A549 (cell line): ENCODE measurements around the gene OR5H14. TPM values are rescaled to one million over a fixed set of nuclear protein-coding genes. Genes with fewer than 3 reads are reported as not detected.

ENCODE experiments used
- ATAC-seq, 2 experiments: fragments of 200-7000 bp in 1 of 2; fragments of >200 bp in 1 of 2; cut with Nextera tagmentation in 1 of 2; cut with Tn5 transposase in 1 of 2; 3 replicates each; pipeline versions ENCODE4 v1.8.0 to v1.9.1; 2018 to 2020; ENCODE audit warnings: mild to moderate bottlenecking in 1 of 2, moderate library complexity in 1 of 2
- CTCF ChIA-PET: fragments of 300-600 bp; sonication (Branson Sonifier 250); formaldehyde crosslinking; extraction: SDS; loops from one replicate; lab custom pipeline; 2021; ENCODE audit warnings: antibody characterized with exemption, inconsistent platforms; lab: Yijun Ruan, JAX
- POLR2A ChIA-PET: fragments of 350-600 bp; formaldehyde crosslinking; extraction: SDS; loops from one replicate; lab custom pipeline; 2021; ENCODE audit warnings: antibody characterized with exemption, inconsistent platforms; lab: Yijun Ruan, JAX
- DNase-seq, 2 experiments: peaks; one replicate each; pipeline versions ENCODE4 v3.0.0 to v3.0.0-alpha.2; 2011 to 2016; ENCODE audit warnings: low read depth in 1 of 2, low spot score in 1 of 2
- FAIRE-seq: peaks from 2 replicates; lab custom pipeline; 2011; peaks lifted over from hg19 to GRCh38; lab: Jason Lieb, UNC
- H3K27ac ChIP-seq, 2 experiments: fragments of >200 bp; sonication (Bioruptor Twin); formaldehyde crosslinking; 3 replicates each; pipeline ENCODE4 v1.5.1; 2016 to 2017
- H3K4me1 ChIP-seq: fragments of >200 bp; sonication (Bioruptor Twin); formaldehyde crosslinking; 3 replicates; pipeline ENCODE4 v1.6.1; 2016
- H3K4me2 ChIP-seq: fragments of >200 bp; sonication (Bioruptor Twin); formaldehyde crosslinking; 3 replicates; pipeline ENCODE4 v1.6.1; 2016
- H3K4me3 ChIP-seq: fragments of >200 bp; sonication (Bioruptor Twin); formaldehyde crosslinking; 3 replicates; pipeline ENCODE4 v1.5.1; 2016
- H3K9me3 ChIP-seq: fragments of >200 bp; sonication (Bioruptor Twin); formaldehyde crosslinking; 3 replicates; pipeline ENCODE4 v1.6.1; 2016
- CHD2 ChIP-seq: fragments of 150-350 bp; IDR thresholded peaks from 2 replicates; pipeline ENCODE4 v1.6.1; 2014; ENCODE audit warnings: low read length; ENCODE audit not compliant: partially characterized antibody
- CTCF ChIP-seq: fragments of >200 bp; sonication (Bioruptor Twin); formaldehyde crosslinking; IDR thresholded peaks from 3 replicates; pipeline ENCODE4 v1.5.1; 2016
- EHF ChIP-seq: fragments of 250-450 bp; sonication (Bioruptor Pico); IDR thresholded peaks from 2 replicates; pipeline ENCODE4 v1.5.0; 2020; ENCODE audit warnings: mild to moderate bottlenecking
- EP300 ChIP-seq, 2 experiments: fragments of >200 bp; sonication (Bioruptor Twin); formaldehyde crosslinking; IDR thresholded peaks; 2 replicates in 1 of 2; 3 replicates in 1 of 2; pipeline ENCODE4 v1.6.1; 2016 to 2017
- FOXS1 ChIP-seq: fragments of 250-450 bp; sonication (Bioruptor Pico); IDR thresholded peaks from 2 replicates; pipeline ENCODE4 v1.5.0; 2020; ENCODE audit warnings: mild to moderate bottlenecking, moderate library complexity
- GATA3 ChIP-seq: IDR thresholded peaks from 2 replicates; pipeline ENCODE4 v1.6.1; 2012; ENCODE audit warnings: borderline replicate concordance
- HMGXB4 ChIP-seq: fragments of 250-450 bp; sonication (Bioruptor Pico); IDR thresholded peaks from 2 replicates; pipeline ENCODE4 v1.5.0; 2021; ENCODE audit warnings: mild to moderate bottlenecking, moderate library complexity, borderline replicate concordance
- JUN ChIP-seq, 2 experiments: fragments of >200 bp; sonication (Bioruptor Twin); formaldehyde crosslinking; IDR thresholded peaks; 2 replicates in 1 of 2; 3 replicates in 1 of 2; pipeline ENCODE4 v1.6.1; 2016 to 2017
- JUNB ChIP-seq: fragments of >200 bp; sonication (Bioruptor Twin); formaldehyde crosslinking; IDR thresholded peaks from 2 replicates; pipeline ENCODE4 v1.6.1; 2016
- KDM1A ChIP-seq: fragments of 200-600 bp; sonication (generic); IDR thresholded peaks from 2 replicates; pipeline ENCODE4 v1.6.1; 2016; ENCODE audit warnings: low read depth, mild to moderate bottlenecking
- MAFK ChIP-seq: fragments of 450-650 bp; IDR thresholded peaks from 2 replicates; pipeline ENCODE4 v1.6.1; 2014; ENCODE audit not compliant: partially characterized antibody
- MYC ChIP-seq: IDR thresholded peaks from 2 replicates; pipeline ENCODE4 v1.6.1; 2012; ENCODE audit warnings: mild to moderate bottlenecking, inconsistent platforms, low read length, improper control_type of control experiment, borderline replicate concordance
- NFE2L2 ChIP-seq: fragments of 150-350 bp; conservative IDR thresholded peaks from 2 replicates; pipeline ENCODE4 v1.6.1; 2014; ENCODE audit warnings: low read length
- PBX3 ChIP-seq: IDR thresholded peaks from 2 replicates; pipeline ENCODE4 v1.6.1; 2012
- POLR2AphosphoS2 ChIP-seq: conservative IDR thresholded peaks from 2 replicates; pipeline ENCODE4 v1.6.1; 2012; ENCODE audit warnings: low read length, improper control_type of control experiment, inconsistent platforms
- RARB ChIP-seq: fragments of 250-450 bp; sonication (Bioruptor Pico); IDR thresholded peaks from 2 replicates; pipeline ENCODE4 v1.8.0; 2021; ENCODE audit warnings: mild to moderate bottlenecking, moderate library complexity
- TFCP2L1 ChIP-seq: fragments of 250-450 bp; sonication (Bioruptor Pico); IDR thresholded peaks from 2 replicates; pipeline ENCODE4 v1.5.0; 2021; ENCODE audit warnings: mild to moderate bottlenecking
- ZNF302 ChIP-seq: fragments of 250-450 bp; sonication (Bioruptor Pico); IDR thresholded peaks from 2 replicates; pipeline ENCODE4 v1.9.0; 2021; ENCODE audit warnings: inconsistent platforms, mild to moderate bottlenecking, moderate library complexity
- WGBS: methylation state at CpG from one replicate; pipeline ENCODE4 v1.1.6; 2017; ENCODE audit errors: missing lambda C conversion rate; 5-methylcytosine and 5-hydroxymethylcytosine counted together
- polyA plus RNA-seq, 4 experiments: library from polyadenylated mRNA; depleted of rRNA in 3 of 4; stranded (reverse); fragments of >200 nt; fragmentation: RNase III in 1 of 4; extraction: RNeasy Plus Mini Kit Qiagen cat#74134 plus additional on column Dnase treatment in 1 of 4; gene quantifications; 2 replicates in 3 of 4; 3 replicates in 1 of 4; pipeline ENCODE4 v1.2.3, GENCODE V29; 2011 to 2017
- TF ChIP-seq, protein P1 (sequence below): fragments of 150-350 bp; IDR thresholded peaks from 2 replicates; pipeline ENCODE4 v1.6.1; 2014; ENCODE audit warnings: low read depth, mild to moderate bottlenecking, low read length
- TF ChIP-seq, protein P2 (sequence below): fragments of 450-650 bp; IDR thresholded peaks from 2 replicates; pipeline ENCODE4 v1.6.1; 2014; ENCODE audit warnings: antibody characterized with exemption
- TF ChIP-seq, protein P3 (sequence below): fragments of 200-600 bp; sonication (generic); IDR thresholded peaks from 2 replicates; pipeline ENCODE4 v1.6.1; 2016; ENCODE audit warnings: antibody characterized with exemption, mild to moderate bottlenecking, moderate library complexity

The OR5H14 gene
- polyA plus RNA-seq, 2 of the 4 experiments (the other 2 are of a cell fraction) = not detected

- TF ChIP-seq ZNF302 (CRISPR knock-in tag) (no peak), RARB (CRISPR knock-in tag) (no peak), POLR2AphosphoS2 (no peak), EHF (CRISPR knock-in tag) (no peak), JUN (IDR thresholded peaks at IDR 0.05) (no peak), PBX3 (no peak), JUNB (no peak)
- TF ChIP-seq, all 56 proteins: peak for 0
- Histone ChIP-seq H3K9me3 (no peaks in the 10 kb centered on the region), H3K4me2 (no peak overlapping the region), H3K4me3 (no peak overlapping the region), H3K27ac (no peak overlapping the region), H3K4me1 (no peaks in the 10 kb centered on the region)
- DNase-seq = no peak
- CTCF ChIA-PET = no interaction called here
- no peak for ATAC-seq
- POLR2A ChIA-PET = no interaction called here
- 1% methylated on average over 4 of the region's 4 CpGs for WGBS
- no peak for FAIRE-seq
These were observed 37.3 kb upstream of the OR5H14 start for GRCh38 chr3:98109807-98110549.

DNA sequence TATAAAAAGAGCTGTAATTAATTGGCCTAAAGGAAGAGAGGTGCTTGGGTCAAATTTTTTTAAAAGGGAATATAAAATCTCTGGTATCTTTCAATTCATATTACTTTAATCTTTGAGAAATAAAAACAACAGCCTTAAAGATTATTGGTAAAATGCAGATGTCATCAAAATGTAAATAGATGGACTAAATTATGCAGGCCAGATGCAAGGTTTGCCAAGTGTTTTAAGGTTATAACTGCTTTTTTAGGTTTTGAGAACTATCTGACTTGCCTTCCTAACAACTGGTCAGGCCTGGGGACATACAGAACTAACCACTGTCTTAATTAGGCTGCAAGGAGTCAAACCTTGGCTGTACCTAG is 36.8 kb upstream of the OR5H14 start:
- Histone ChIP-seq H3K4me2 (no peak overlapping the region), H3K27ac (no peak overlapping the region), H3K4me3 (no peak overlapping the region)
- DNase-seq (no peak), ATAC-seq (no peak)
- POLR2A ChIA-PET = no interaction called here
- TF ChIP-seq MYC (no peak), MAFK (peak; percentile 54), CTCF (no peak), FOXS1 (CRISPR knock-in tag) (no peak), CHD2 (no peak), NFE2L2 (no peak)
- TF ChIP-seq, protein P1, sequence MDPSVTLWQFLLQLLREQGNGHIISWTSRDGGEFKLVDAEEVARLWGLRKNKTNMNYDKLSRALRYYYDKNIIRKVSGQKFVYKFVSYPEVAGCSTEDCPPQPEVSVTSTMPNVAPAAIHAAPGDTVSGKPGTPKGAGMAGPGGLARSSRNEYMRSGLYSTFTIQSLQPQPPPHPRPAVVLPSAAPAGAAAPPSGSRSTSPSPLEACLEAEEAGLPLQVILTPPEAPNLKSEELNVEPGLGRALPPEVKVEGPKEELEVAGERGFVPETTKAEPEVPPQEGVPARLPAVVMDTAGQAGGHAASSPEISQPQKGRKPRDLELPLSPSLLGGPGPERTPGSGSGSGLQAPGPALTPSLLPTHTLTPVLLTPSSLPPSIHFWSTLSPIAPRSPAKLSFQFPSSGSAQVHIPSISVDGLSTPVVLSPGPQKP = no peak
- TF ChIP-seq, protein P2, sequence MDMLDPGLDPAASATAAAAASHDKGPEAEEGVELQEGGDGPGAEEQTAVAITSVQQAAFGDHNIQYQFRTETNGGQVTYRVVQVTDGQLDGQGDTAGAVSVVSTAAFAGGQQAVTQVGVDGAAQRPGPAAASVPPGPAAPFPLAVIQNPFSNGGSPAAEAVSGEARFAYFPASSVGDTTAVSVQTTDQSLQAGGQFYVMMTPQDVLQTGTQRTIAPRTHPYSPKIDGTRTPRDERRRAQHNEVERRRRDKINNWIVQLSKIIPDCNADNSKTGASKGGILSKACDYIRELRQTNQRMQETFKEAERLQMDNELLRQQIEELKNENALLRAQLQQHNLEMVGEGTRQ = no peak
- TF ChIP-seq, all 56 proteins: peak for 1
- Histone ChIP-seq H3K4me1 (no peaks in the 10 kb centered on the region), H3K9me3 (no peaks in the 10 kb centered on the region)
- FAIRE-seq = no peak
- CTCF ChIA-PET = interaction anchor here (0.7 kb wide), 1 partner anchor 1573 kb away, joined by 3 read pairs; no protein-coding TSS in a partner anchor

DNA sequence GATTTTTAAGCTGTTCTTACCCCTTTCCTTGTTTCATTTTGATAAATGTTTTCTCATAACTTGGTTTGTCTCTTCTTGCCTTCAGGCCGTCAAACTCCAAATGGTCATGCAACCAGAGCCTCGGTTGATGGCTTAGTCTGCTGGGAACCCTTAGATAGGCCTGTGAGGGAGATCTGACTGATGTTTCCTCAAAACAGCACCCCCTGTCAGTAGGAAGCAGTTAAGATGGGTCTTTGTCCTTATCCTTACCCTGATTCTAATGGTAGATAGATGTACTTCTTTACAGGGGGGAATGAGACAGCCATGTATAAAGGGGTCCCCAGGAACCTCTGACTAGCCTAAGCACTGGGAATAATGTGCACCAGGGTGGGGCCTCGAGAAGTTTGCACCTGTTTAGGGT is 33.0 kb upstream of the OR5H14 start:
- Histone ChIP-seq H3K9me3 (no peaks in the 10 kb centered on the region), H3K4me3 (no peak overlapping the region), H3K4me1 (no peaks in the 10 kb centered on the region), H3K27ac (no peak overlapping the region), H3K4me2 (no peak overlapping the region)
- ATAC-seq = no peak
- DNase-seq = peak in 1 of 2 experiments; percentile 8
- whole genome bisulfite sequencing = 0% methylated on average over 3 of the region's 3 CpGs
- POLR2A ChIA-PET = no interaction called here
- CTCF ChIA-PET = no interaction called here
- FAIRE-seq = no peak
- TF ChIP-seq, protein P3, sequence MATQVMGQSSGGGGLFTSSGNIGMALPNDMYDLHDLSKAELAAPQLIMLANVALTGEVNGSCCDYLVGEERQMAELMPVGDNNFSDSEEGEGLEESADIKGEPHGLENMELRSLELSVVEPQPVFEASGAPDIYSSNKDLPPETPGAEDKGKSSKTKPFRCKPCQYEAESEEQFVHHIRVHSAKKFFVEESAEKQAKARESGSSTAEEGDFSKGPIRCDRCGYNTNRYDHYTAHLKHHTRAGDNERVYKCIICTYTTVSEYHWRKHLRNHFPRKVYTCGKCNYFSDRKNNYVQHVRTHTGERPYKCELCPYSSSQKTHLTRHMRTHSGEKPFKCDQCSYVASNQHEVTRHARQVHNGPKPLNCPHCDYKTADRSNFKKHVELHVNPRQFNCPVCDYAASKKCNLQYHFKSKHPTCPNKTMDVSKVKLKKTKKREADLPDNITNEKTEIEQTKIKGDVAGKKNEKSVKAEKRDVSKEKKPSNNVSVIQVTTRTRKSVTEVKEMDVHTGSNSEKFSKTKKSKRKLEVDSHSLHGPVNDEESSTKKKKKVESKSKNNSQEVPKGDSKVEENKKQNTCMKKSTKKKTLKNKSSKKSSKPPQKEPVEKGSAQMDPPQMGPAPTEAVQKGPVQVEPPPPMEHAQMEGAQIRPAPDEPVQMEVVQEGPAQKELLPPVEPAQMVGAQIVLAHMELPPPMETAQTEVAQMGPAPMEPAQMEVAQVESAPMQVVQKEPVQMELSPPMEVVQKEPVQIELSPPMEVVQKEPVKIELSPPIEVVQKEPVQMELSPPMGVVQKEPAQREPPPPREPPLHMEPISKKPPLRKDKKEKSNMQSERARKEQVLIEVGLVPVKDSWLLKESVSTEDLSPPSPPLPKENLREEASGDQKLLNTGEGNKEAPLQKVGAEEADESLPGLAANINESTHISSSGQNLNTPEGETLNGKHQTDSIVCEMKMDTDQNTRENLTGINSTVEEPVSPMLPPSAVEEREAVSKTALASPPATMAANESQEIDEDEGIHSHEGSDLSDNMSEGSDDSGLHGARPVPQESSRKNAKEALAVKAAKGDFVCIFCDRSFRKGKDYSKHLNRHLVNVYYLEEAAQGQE = no peak
- TF ChIP-seq GATA3 = no peak
- TF ChIP-seq NFE2L2 = no peak
- TF ChIP-seq KDM1A = no peak
- no peak for TF ChIP-seq HMGXB4
- TF ChIP-seq EP300 (IDR thresholded peaks at IDR 0.05) = no peak
- TF ChIP-seq TFCP2L1 (CRISPR knock-in tag) = no peak
